CMK (cell line): ENCODE measurements around the gene TPST2.

Experiments used
- DNase-seq: peaks from one replicate; pipeline ENCODE4 v3.0.0-alpha.2; 2010; ENCODE audit warnings: low read depth

The TPST2 gene

DNA sequence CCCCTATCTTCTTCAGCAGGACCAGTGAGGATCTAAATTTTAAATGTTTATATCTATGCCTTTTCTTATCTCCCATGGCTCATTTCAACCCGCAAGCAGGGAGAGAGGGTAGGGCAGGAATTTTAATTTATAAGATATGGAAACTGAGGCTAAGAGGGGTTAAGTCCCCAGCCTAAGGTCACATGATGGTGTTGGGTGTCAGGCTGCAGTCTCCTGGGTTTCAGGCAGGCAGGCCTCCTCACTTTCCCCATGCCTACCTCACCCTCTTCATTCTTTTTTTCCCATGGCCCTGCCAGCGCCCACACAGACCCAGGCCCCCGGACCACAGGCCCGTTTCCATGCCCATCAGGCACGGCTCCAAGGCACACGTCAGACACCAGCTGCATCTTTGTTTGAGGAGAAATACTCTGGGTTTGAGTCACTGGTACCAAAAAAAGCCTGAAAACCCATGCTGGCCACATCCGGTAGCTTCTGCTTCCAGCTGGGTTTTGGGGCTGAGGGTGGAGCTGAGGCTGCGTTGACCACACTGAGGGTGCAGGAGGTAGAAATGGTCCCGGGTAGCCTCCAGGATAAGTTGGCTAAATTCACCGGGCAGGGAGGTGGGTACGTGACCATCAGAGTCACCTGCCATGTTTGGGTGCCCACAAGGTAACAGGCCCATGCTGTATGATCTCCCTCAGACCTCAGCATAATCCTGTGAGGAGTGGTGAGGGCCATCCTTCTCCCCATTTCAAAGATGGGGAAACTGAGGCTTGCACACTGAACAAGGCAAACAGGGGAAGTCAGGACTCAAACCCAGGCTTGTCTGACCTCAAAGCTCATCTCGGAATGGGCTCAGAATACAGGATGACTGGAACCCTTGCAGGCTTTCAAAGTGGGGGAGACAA, 20.4 kb upstream of the TPST2 start:
- no peak for DNase-seq

DNA sequence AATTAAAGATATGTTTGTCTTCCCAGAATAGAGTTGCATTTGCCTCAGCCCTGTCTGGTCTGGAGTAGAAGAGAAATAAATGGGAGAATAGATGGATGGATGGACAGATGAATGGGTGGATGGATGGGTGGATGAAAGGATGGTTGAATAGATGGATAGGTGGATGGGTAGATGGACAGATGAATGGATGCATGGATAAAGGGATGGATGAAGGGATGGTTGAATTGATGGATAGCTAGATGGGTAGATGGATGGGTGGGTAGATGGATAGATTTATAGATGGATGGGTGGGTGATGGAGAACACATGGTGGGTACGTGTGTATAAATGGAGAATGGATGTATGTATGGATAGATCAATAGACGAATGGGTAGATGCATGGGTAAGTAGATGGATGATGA, 19.4 kb upstream of the TPST2 start:
- no peak for DNase-seq

DNA sequence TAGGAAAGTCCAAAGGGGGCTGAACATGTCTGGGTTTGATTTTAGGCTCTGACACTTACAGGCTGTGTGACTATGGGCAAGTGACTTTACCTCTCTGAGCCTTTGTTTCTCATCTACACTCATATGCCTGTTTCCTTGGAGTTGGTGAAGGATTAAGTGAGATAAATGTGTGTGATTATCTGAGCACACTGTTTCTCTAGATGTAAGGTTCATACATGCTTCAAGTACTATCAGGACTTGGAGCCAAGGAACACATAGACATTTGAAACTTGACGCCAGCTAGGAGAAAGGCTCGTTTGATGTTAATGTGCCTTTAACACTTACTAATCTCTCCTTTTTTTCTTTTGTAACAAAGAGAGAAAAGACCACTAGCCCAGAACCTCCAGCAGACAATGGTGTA, 18.2 kb upstream of the TPST2 start:
- no peak for DNase-seq

DNA sequence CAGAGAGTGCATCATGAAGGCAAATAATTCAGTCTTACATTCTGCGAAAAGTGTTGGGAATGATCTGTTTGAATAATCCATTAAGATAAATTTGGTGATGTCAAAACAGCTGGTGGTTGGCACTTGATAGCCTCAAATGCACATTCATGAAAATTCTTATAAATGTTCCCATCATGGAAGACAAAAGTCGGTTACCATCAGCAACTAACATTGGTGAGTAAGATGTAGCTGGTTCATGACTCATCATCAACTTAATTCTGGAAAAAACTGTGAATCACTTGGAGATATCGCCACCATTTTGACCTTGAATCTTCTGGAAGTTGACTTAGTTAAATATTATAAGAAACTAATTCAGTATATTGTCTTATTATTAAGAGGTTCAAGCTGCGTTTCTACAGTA, 16.7 kb upstream of the TPST2 start:
- no peak for DNase-seq

DNA sequence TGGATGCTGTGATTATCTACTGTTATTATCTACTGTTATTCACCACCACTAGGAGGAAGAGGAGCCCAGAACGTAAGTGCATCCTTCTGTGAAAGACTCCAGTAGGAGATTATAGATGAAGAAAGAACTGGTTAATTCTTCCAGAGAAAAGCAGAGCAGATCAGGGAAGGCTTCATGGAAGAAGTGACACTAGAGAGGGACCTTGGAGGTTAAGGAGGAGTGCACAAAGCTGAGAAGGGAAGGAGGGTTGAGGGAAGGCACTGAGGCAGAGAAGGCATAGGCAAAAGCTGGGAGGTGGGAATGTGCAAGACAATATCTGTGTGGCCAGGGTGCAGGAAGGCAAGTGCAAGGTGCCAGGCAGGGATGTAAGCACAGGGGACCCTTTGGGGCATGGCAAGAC, 14.4 kb upstream of the TPST2 start:
- no peak for DNase-seq

DNA sequence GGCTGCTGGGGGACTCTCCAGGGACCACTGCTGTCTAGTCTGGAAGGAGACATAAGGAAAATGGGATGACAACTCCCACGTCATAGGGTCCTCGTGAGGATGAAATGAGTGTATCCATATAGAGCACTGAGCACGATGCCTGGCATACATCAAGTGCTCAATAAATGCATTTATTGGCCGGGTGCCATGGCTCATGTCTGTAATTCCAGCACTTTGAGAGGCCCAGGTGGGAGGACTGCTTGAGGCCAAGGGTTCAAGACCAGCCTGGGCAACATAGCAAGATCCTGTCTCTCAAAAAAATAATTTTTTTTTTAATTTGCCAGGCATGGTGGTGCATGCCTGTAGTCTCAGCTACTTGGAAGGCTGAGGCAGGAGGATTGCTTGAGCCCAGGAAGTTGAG, 12.2 kb upstream of the TPST2 start:
- DNase-seq: no peak

DNA sequence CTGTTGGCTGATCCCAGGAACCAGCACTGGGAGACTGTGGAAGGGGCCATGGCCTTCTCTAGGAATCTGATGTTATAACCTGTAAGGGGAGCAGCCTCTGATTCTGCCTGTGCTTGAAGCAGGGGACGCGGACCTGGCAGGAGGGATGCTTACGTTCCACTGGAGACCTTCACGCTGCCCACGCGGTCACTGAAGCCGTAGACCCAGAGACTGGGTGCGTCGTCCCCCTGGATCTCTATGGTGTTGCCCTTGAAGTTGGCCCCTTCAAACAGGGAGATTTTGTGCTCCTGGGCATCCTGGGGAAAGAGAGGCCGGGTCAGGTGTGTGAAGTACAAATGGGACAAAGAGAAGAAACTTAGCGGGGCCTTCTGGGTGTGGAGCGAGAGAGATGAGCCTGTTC, 11.8 kb upstream of the TPST2 start:
- no peak for DNase-seq

DNA sequence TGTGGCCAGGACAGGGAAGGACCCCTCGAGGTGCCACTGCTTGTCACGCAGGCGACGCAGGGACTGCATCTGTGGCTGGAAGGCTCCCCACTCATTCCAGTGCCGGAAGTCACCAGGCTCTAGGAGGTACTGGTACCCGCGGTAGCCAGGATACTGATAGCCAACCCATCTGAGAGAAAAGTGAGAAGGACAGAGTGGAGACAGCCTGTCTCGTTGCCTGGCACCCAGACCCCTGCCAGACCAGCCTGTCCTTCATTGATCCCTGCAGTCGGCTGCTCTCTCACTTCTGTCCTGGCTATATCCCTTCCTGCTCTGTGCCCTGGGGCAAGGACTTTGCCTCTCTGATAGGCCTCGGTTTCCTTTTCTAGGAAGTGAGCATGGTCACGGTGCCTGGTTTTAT, 9.6 kb upstream of the TPST2 start:
- DNase-seq: no peak

DNA sequence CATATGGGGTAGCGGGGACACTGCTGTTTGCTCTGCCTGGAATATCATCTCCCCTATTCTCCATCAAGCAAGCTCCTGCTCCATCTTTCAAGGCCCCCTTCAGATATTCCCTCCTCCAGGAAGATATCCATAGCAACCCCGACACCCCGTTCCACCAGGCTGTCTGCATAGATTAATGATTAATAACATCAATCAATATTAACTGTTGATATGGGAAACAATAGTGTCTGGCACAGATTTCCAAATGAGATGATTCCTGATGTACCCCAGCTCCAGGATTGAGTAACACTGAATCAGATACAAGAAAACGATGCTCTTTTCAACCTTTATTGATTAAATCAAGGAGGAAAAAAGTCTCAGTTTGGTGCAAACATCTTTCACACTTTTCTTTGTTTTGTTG, 7.5 kb upstream of the TPST2 start:
- DNase-seq: no peak

DNA sequence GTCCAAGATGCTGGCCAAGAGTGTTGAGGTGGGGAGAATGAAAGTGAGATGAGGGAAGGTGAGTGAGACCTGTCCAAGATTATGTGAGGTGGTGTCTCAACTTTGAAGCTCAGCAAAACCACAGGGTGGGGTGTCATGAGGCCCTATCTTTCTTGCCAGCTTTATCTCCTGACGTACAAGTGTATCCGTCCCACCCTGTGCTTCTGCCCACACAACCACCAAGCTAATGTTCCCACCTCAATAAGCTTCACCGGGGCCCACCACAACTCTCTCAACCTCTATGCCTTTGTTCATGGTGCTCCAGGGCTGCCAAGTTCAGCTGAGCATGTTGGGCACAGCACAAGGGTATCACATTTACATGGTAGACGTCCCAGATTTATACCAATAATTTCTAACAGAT, 7.1 kb upstream of the TPST2 start:
- no peak for DNase-seq

DNA sequence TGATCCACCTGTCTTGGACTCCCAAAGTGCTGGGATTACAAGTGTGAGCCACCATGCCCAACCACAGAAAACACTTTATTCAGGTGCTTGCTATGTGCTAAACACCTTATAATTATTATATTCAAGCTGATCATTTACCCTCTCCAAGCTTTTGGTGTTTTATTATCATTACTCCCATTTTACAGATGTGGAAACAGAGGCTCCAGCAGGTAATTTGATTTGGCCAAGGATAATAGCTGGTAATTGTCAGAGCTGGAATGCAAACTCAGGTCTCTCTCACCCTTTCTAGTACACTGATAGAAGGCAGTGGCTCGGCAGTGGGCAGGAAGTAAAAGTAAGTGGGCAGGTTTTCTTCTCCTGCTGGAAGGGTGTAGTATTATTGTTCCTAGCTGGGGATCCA, 3.8 kb upstream of the TPST2 start:
- no peak for DNase-seq

DNA sequence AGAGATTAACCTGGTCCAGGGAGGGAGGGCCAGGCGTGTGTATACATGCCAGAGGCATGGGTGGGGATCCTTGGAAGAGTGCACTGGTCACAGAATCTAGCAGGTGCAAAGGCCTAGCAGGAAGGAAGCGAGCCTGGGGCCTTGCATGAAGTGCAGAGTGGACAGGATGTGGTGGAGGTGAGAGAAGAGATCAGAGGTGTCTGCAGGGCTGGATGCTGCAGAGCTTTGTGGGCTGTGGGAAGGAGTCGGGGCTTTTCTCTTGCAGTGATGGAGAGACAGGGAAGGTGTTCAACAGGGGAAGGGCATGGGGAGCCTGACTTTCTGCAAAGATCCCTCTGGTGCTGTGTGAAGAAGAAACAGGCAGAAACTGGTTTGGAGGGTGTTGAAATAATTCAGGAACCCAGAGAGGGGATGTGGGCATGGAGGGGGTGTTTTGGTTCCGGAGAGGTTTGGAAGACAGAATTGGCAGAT, 2.5 kb upstream of the TPST2 start:
- DNase-seq: no peak

DNA sequence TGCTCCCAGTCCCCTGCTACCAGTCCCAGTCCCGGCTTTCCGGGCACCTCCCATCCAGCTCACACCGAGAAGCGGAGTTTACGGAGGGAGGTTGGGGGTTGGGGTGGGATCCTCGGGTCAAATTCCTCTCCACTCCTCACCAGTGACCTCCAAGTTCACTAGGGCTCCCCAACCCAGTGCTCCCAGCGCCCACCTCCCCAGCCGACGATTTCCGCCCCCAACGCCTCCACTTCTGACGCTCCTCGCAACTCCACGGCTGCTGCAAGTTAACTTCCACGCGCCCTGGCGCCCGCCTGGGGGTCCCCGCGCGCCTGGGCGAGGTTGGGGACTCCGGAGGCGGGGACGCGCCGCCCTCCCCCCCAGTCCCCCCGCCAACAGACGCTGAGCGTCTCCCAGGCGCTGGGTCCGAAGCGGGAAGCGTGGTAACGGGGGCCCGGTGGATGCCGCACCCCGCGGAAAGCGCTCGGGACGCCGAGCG, 526 bp downstream of the TPST2 start:
- no peak for DNase-seq

DNA sequence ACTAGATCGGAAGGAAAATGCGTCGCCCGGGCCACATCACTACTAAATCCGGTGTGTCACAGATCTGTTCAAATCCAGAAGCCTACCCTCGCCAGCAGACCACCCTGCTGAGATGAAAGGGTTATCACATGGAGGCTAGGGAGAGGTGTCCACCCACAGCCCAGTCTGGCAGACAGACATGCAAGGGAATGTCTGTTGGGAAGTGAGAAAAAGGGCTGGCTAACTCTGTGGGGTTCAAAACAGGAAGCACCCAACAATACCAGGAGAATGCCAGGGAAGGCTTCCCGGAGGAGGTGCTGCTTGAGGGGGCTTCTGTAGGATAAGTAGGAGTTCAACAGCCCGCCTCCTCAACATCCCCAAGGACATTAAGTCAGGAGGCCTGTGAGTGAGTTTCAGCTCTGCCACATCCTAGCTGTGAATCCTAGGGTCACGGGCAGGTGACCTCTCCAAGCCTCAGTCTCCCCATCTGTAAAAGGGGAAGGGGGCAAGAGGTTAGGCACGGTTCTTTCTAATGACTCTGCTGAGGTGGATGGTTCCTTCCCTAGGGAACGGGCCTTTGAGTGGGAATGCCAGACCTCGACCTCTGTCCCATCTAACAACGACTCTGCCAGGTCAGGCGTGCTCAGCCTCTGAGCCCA, 1.1 kb downstream of the TPST2 start:
- no peak for DNase-seq

DNA sequence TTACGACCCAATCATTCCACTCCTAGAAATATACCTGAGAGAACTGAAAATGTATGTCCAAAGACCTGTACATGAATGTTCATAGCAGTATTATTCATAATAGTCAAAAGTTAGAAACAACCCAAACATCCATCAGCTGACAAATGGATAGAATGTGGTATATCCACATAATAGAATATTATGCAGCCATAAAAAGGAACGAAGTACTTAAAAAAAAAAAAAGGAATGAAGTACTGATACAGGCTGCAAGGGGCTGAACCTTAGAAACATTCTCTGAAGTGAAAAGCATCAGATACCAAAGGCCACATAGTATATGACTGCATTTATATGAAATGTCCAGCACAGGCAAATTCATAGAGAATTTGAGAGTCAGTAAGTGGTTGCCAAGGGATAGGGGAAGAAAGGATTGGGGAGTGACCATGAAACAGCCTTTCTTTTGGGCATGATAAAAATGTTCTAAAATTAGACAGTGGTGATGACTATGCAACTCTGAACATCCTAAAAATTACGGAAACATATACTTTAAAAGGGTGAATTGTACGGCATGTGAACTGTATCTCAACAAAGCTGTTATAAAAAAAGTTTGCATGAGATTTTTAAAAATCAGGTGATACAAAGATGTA, 1.8 kb downstream of the TPST2 start:
- no peak for DNase-seq

DNA sequence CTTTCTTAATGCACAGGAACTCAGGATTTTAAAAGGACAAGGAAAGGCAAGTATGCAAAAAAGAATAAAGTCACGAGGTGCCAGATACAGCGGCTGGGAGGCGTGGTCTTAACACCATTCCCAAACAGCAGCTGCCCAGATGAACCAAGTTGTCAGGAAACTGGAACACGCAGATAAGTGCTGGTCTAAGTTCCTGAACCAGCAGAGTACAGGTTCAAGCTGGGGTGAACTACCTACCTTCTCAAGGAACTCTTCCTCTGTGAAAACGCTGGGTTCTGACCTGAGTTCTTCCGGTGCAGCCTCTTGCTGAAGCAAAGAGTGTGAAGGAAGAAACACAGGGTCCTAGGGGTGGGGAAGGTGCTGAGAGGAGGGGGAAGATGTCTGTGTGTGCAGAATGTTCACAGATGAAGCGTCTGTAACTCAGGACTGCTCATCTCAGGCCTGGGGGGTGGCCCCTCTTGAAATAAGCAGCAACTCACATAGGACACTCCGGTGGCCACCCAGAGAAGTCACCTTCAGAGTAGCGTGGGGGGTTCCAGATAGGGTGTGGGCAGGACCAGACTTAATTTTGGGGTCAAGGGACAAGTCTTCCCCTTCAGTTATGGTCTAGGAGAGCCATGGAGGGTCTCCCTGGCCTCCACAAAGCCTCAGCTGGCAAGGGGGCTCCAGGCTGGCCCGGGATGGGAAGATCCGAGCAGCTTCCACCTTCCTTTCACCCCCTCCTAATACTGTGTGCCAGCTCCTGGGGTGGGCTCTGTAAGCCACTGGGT, 3.2 kb downstream of the TPST2 start:
- DNase-seq: no peak

DNA sequence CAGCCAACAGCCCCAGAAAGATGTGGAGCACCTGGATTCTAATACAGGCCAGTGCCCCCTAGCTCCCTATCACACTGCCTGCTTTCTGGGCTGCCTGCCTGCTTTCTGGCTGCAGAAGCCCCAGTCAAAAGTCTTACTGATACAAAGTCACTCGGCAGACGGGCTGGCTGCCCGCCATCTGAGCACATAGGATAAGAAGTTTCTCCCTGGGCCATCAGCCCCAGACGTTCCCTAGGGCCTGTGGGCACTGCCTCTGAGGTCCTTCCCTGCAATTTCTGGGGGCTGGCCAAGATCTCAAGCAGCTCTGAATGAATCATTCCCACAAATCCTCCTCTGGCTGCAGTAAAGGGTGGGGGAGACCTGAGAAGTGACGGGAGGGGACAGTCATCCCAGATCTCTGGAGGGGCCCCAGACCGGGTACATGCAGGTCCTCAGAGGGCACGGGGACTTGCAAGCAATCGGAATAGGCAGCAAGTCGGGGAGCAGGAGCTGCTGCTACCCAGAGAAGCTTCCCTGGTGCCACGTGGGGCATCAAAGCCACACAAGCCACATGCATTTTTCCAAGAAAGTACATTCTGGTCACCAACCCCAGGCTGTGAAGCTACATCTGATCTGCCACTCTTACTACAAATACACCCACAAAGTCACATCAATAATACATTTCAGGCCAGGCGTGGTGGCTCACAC, 4.7 kb downstream of the TPST2 start:
- DNase-seq: no peak

DNA sequence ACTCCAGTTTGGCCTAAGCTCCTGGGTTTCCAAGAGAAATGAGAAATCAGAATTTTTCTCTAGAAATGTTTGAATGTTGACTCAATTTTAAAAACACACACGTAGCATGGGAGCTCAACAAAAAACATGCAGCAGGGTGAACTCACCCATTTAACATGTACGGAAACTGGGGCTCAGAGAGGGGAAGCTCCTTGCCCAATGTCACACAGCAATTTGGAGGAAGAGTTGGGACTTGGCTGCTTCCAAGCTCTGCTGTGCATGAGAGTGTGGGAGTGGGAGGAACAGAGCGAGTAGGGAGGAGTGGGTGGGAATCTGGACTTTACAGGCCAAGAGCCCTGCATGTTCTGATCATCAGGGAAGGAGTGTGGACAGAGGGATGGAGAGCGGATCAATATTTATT, 5.9 kb downstream of the TPST2 start:
- no peak for DNase-seq

DNA sequence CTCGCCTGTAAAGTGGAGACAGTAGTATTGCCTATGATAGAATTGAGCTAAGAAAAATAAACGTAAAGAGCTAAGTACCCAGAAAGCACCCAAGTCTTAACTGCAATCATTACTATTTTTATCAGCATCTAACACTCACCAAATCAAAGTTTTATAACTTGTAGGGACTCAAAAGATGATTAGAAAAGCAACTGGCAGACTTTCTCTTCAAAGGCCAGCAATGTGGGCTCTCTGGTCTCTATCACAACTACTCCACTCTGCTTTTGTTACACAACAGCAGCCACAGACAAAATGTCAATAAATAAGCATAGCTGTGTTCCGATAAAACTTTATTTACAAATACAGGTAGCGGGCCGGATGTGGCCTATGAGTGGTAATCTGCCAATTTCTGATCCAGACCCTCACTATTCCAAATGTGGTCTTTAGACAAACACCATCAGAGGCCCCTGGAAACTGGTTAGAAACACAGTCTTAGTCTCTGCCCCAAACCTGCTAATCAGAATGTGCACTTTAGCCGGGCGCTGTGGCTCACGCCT, 8.2 kb downstream of the TPST2 start:
- no peak for DNase-seq

DNA sequence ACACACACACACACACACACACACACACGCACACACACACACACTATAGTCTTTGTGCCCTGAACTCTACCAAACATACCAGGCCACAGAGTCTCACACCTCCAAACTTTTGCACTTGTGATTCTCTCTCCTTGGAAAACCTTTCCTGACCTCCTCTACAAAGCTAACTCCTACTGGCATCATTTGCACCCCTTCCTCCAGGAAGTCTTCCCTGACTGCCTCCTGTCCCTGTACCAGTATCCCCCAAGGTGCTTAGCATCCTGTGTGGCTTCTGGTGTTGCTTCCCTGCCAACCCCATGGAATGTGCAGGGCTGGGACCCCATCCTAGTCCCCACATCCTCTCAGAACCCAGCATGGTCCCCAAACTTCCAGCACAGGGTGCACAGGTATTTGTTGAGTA, 8.9 kb downstream of the TPST2 start:
- DNase-seq: no peak

DNA sequence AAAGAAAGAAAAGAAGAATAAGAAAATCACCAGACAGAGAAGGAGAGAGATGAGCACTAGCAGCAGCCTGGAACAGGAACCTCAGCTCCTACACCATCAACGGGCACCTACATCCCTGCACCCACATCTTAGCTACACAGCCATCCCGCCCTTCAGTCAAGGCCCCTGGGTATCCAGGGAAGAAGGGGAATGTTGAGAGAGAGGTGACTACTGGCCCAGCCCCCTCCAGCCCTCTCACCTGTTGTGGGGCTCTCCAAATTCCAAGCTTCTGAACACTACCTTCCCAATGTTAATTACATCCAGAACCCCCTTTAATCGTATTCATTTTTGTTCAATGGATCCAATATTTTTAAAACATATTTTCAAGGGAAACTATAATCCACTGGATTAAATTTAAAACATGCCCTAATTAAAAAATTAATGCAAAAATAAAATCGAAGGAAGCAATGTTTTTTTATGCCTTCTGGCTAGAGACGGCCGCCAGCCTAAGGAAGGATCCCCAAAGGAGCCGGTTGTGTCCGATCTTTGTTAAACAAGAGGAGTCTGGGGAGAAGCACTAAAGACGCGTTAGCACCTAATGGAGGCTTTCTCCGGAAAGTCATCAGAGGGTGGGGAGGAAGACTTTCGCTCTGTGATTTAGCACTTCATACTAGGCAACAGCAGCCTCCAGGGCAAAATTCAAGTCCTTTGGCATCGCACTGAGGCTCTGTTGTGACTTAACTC, 9.5 kb downstream of the TPST2 start:
- no peak for DNase-seq
